ENCODE data around the gene VAV2. TPM values are rescaled to one million over a fixed set of nuclear protein-coding genes. Genes with fewer than 3 reads are reported as not detected.

VAV2 gene
- total and polyA plus RNA-seq, 9 of the 15 experiments (the other 6 are each of a cell fraction or from before 2014, with no cell fraction given): 0.01 to 2.7 (median 1.0) TPM; not detected in 1

- no peak for TF ChIP-seq C11orf30 (IDR thresholded peaks at IDR 0.05; ENCODE audit: low read depth)
- no peak for TF ChIP-seq SPI1 (IDR thresholded peaks at IDR 0.05; ENCODE audit: borderline replicate concordance, low read depth, low read length)
- no peak for TF ChIP-seq GATAD2B (IDR thresholded peaks at IDR 0.05; ENCODE audit: borderline replicate concordance)
- no peak for TF ChIP-seq BRF1 (IDR thresholded peaks at IDR 0.05; ENCODE audit: borderline replicate concordance, extremely low read depth, insufficient read length)
- TF ChIP-seq ARID2 (IDR thresholded peaks at IDR 0.05): no peak
- TF ChIP-seq NFE2 (IDR thresholded peaks at IDR 0.05; ENCODE audit: low read depth): no peak
- no peak for TF ChIP-seq CTCFL (IDR thresholded peaks at IDR 0.05; ENCODE audit: borderline replicate concordance, insufficient read depth, low read depth, low read length, poor library complexity, severe bottlenecking)
Measured at GRCh38 chr9:133891741-133892140, 100.4 kb downstream of the VAV2 start (continued).

GRCh38 chr9:133890583-133890982 lies 101.5 kb downstream of the VAV2 start:
- DNase-seq (ENCODE audit: extremely low read depth in 1 of 4, low spot score in 3 of 4) (no peak), ATAC-seq (no peak), FAIRE-seq (no peak)
- Histone ChIP-seq H3K27ac (ENCODE audit: extremely low read depth, low read depth, low read length) (no peak overlapping the region), H3K27me3 (ENCODE audit: control insufficient read depth in 2 of 2, insufficient read depth in 2 of 2, low read length in 2 of 2) (peaks cover 19 to 61% of the 10 kb centered on the region in 2 experiments; a peak in 4 of 5 replicates), H4K20me1 (replicated peaks; ENCODE audit: control insufficient read depth, insufficient read depth, low read length) (peaks cover 28% of the 10 kb centered on the region), H3K4me1 (replicated peaks in 1 of 2; ENCODE audit: control insufficient read depth in 2 of 2, insufficient read depth in 2 of 2, low read length in 2 of 2) (peaks cover 0 to 9% of the 10 kb centered on the region in 2 experiments; a peak in 2 of 5 replicates), H3K4me2 (ENCODE audit: insufficient read depth, low read length) (no peak overlapping the region), H3K9ac (ENCODE audit: insufficient read depth in 1 of 2, low read depth in 2 of 2, low read length in 2 of 2) (no peak overlapping the region), H3K4me3 (no peak overlapping the region), H3K9me1 (ENCODE audit: control insufficient read depth, insufficient read depth, low read length) (no peaks in the 10 kb centered on the region), H3K36me3 (ENCODE audit: control insufficient read depth, insufficient read depth, low read length) (no peaks in the 10 kb centered on the region), H3K79me2 (ENCODE audit: control insufficient read depth, insufficient read depth, low read length) (no peaks in the 10 kb centered on the region), H3K9me3 (replicated peaks; ENCODE audit: control insufficient read depth, insufficient read depth, low read depth, low read length) (no peaks in the 10 kb centered on the region), H2AFZ (ENCODE audit: low read depth, low read length) (no peak overlapping the region)
- in situ Hi-C loops (cut with MboI) (no loop called here), intact Hi-C loops (cut with micrococcal nuclease) (no loop called here)
- no peak for TF ChIP-seq ZNF280A (IDR thresholded peaks at IDR 0.05; ENCODE audit: low read depth, partially characterized antibody)
- CTCF ChIA-PET (ENCODE audit: low intra/inter-chr PET ratio): no interaction called here
- POLR2A ChIA-PET: no interaction called here
- no TSS peak for BruUV-seq (replicated peaks)
- 5% methylated on average over 7 of the region's 8 CpGs for WGBS (ENCODE audit: insufficient coverage, low coverage, missing lambda C conversion rate)

Data from K562 (cell line).